IMR-90 (cell line): ENCODE measurements around the gene ZSCAN23. TPM values are rescaled to one million over a fixed set of nuclear protein-coding genes. Genes with fewer than 3 reads are reported as not detected.
A peak's percentile ranks its signal among the peaks of the same experiment; 100 is the strongest.

Experiments
- ATAC-seq: fragments of 200-7000 bp; cut with Tn5 transposase; 2 replicates; pipeline ENCODE4 v1.9.1; 2020; ENCODE audit warnings: low read depth, mild to moderate bottlenecking, moderate library complexity
- BruUV-seq: library from RNA; stranded (reverse); fragments of 400-500 nt; replicated peaks from 2 replicates; lab custom pipeline; 2021; lab: Mats Ljungman, UMichigan
- CTCF ChIA-PET: fragments of 300-600 bp; formaldehyde crosslinking; extraction: SDS; loops from one replicate; lab custom pipeline; 2021; ENCODE audit warnings: antibody characterized with exemption; lab: Yijun Ruan, JAX
- POLR2A ChIA-PET: fragments of 300-600 bp; sonication (Branson Sonifier 250); formaldehyde crosslinking; loops from one replicate; lab custom pipeline; 2022; ENCODE audit warnings: antibody characterized with exemption; ENCODE audit not compliant: unreplicated experiment; lab: Charles Lee
- DNase-seq: peaks from one replicate; pipeline ENCODE4 v3.0.0; 2013
- H2AFZ ChIP-seq: replicated peaks from 2 replicates; pipeline ENCODE3; 2013; ENCODE audit warnings: low read length, mild to moderate bottlenecking; ENCODE audit not compliant: poor library complexity
- H2AK5ac ChIP-seq: 2 replicates; pipeline ENCODE4 v1.6.1; 2013; ENCODE audit warnings: low read depth, low read length, inconsistent platforms
- H2AK9ac ChIP-seq: replicated peaks from 2 replicates; pipeline ENCODE3; 2013; ENCODE audit warnings: mild to moderate bottlenecking, low read depth, low read length, moderate library complexity; ENCODE audit not compliant: poor library complexity
- H2BK120ac ChIP-seq: 2 replicates; pipeline ENCODE4 v1.6.1; 2013; ENCODE audit warnings: low read depth, low read length, inconsistent platforms
- H2BK15ac ChIP-seq: 3 replicates; pipeline ENCODE4 v1.6.1; 2013; ENCODE audit warnings: low read depth, low read length, inconsistent platforms
- H2BK20ac ChIP-seq: 2 replicates; pipeline ENCODE4 v1.6.1; 2013; ENCODE audit warnings: low read depth, mild to moderate bottlenecking, inconsistent platforms, low read length, moderate library complexity
- H2BK5ac ChIP-seq: 2 replicates; pipeline ENCODE4 v1.6.1; 2013; ENCODE audit warnings: mild to moderate bottlenecking, low read depth, low read length, inconsistent platforms; ENCODE audit not compliant: poor library complexity, severe bottlenecking
- H3K14ac ChIP-seq: replicated peaks from 2 replicates; pipeline ENCODE4 v1.6.1; 2013; ENCODE audit warnings: low read depth, low read length, inconsistent platforms
- H3K18ac ChIP-seq: 2 replicates; pipeline ENCODE4 v1.6.1; 2013; ENCODE audit warnings: low read depth, low read length, control low read depth
- H3K23ac ChIP-seq: 2 replicates; pipeline ENCODE4 v1.6.1; 2013; ENCODE audit warnings: low read depth, low read length, inconsistent platforms
- H3K27ac ChIP-seq: 2 replicates; pipeline ENCODE4 v1.5.1; 2013; ENCODE audit warnings: mild to moderate bottlenecking, control low read depth, low read length; ENCODE audit not compliant: insufficient read depth
- H3K27me3 ChIP-seq: 2 replicates; pipeline ENCODE4 v1.6.1; 2013; ENCODE audit warnings: low read length; ENCODE audit not compliant: control insufficient read depth, insufficient read depth
- H3K36me3 ChIP-seq: 2 replicates; pipeline ENCODE4 v1.6.1; 2013; ENCODE audit warnings: low read length, mixed read lengths; ENCODE audit not compliant: control insufficient read depth, insufficient read depth
- H3K4ac ChIP-seq: 2 replicates; pipeline ENCODE4 v1.6.1; 2013; ENCODE audit warnings: low read depth, low read length, inconsistent platforms
- H3K4me1 ChIP-seq: 2 replicates; pipeline ENCODE4 v1.6.1; 2013; ENCODE audit warnings: low read length, mixed read lengths; ENCODE audit not compliant: control insufficient read depth, insufficient read depth
- H3K4me2 ChIP-seq: 2 replicates; pipeline ENCODE4 v1.6.1; 2013; ENCODE audit warnings: low read depth, mild to moderate bottlenecking, control low read depth, low read length, moderate library complexity
- H3K4me3 ChIP-seq: 2 replicates; pipeline ENCODE4 v1.5.1; 2013; ENCODE audit warnings: low read depth, mild to moderate bottlenecking, control low read depth, low read length, moderate library complexity; ENCODE audit not compliant: insufficient read depth
- H3K56ac ChIP-seq: 2 replicates; pipeline ENCODE4 v1.6.1; 2013; ENCODE audit warnings: low read length, inconsistent platforms; ENCODE audit not compliant: insufficient read depth; ENCODE audit errors: extremely low read depth
- H3K79me1 ChIP-seq, 2 experiments: 2 replicates each; pipeline ENCODE4 v1.6.1; 2013; ENCODE audit warnings: low read length in 2 of 2, inconsistent platforms in 1 of 2, low read depth in 1 of 2
- H3K9ac ChIP-seq: 2 replicates; pipeline ENCODE4 v1.6.1; 2013; ENCODE audit warnings: low read depth, low read length, control low read depth
- H3K9me1 ChIP-seq: 2 replicates; pipeline ENCODE4 v1.6.1; 2013; ENCODE audit warnings: low read length, inconsistent platforms; ENCODE audit not compliant: insufficient read depth
- H3K9me3 ChIP-seq: 2 replicates; pipeline ENCODE4 v1.6.1; 2013; ENCODE audit warnings: low read length; ENCODE audit not compliant: control insufficient read depth, insufficient read depth
- H4K20me1 ChIP-seq: 2 replicates; pipeline ENCODE4 v1.6.1; 2013; ENCODE audit warnings: low read length, inconsistent platforms; ENCODE audit not compliant: insufficient read depth
- H4K5ac ChIP-seq: 2 replicates; pipeline ENCODE4 v1.6.1; 2013; ENCODE audit warnings: mild to moderate bottlenecking, low read depth, low read length, control low read depth
- H4K8ac ChIP-seq, 2 experiments: 2 replicates each; pipeline ENCODE4 v1.6.1; 2013; ENCODE audit warnings: low read depth in 2 of 2, low read length in 2 of 2, control low read depth in 1 of 2, inconsistent platforms in 1 of 2
- H4K91ac ChIP-seq: 2 replicates; pipeline ENCODE4 v1.6.1; 2013; ENCODE audit warnings: low read depth, low read length, inconsistent platforms; ENCODE audit not compliant: insufficient read depth
- BHLHE40 ChIP-seq: fragments of 150-350 bp; IDR thresholded peaks from 2 replicates; pipeline ENCODE4 v1.6.1; 2016; ENCODE audit warnings: mild to moderate bottlenecking, low read depth, low read length
- CEBPB ChIP-seq: IDR thresholded peaks from 2 replicates; pipeline ENCODE4 v1.6.1; 2012; ENCODE audit warnings: low read depth, low read length, improper control_type of control experiment
- CHD1 ChIP-seq: IDR thresholded peaks from 2 replicates; pipeline ENCODE4 v1.6.1; 2012; ENCODE audit warnings: low read depth, low read length, improper control_type of control experiment
- FOS ChIP-seq: fragments of 150-350 bp; IDR thresholded peaks from 2 replicates; pipeline ENCODE4 v1.6.1; 2016; ENCODE audit warnings: low read depth, low read length
- MAFK ChIP-seq: IDR thresholded peaks from 2 replicates; pipeline ENCODE4 v1.6.1; 2012; ENCODE audit warnings: low read depth, low read length, improper control_type of control experiment
- MAZ ChIP-seq: IDR thresholded peaks from 2 replicates; pipeline ENCODE4 v1.6.1; 2012; ENCODE audit warnings: low read depth, mild to moderate bottlenecking, low read length, improper control_type of control experiment, moderate library complexity, borderline replicate concordance
- MXI1 ChIP-seq: IDR thresholded peaks from 2 replicates; pipeline ENCODE4 v1.6.1; 2012; ENCODE audit warnings: low read depth, mild to moderate bottlenecking, low read length, moderate library complexity, borderline replicate concordance
- NFE2L2 ChIP-seq: fragments of 150-350 bp; IDR thresholded peaks from 2 replicates; pipeline ENCODE4 v1.6.1; 2016; ENCODE audit warnings: low read depth, mild to moderate bottlenecking, low read length
- POLR2A ChIP-seq: IDR thresholded peaks from 2 replicates; pipeline ENCODE4 v1.6.1; 2012; ENCODE audit warnings: mild to moderate bottlenecking, low read depth, low read length
- RAD21 ChIP-seq: IDR thresholded peaks from 2 replicates; pipeline ENCODE4 v1.6.1; 2012; ENCODE audit warnings: low read length, improper control_type of control experiment
- RCOR1 ChIP-seq: IDR thresholded peaks from 2 replicates; pipeline ENCODE4 v1.6.1; 2012; ENCODE audit warnings: mild to moderate bottlenecking, low read length, improper control_type of control experiment; ENCODE audit not compliant: insufficient replicate concordance
- RFX5 ChIP-seq: IDR thresholded peaks from 2 replicates; pipeline ENCODE4 v1.8.0; 2012; ENCODE audit warnings: low read depth, mild to moderate bottlenecking, low read length, moderate library complexity
- SMC3 ChIP-seq: fragments of 150-350 bp; IDR thresholded peaks from 2 replicates; pipeline ENCODE4 v1.6.1; 2016; ENCODE audit warnings: low read depth, mild to moderate bottlenecking, antibody characterized with exemption, low read length, moderate library complexity
- WGBS, 2 experiments: methylation state at CpG; one replicate each; pipeline versions ENCODE4 v1.1.5 to v1.1.7; 2013; ENCODE audit warnings: missing lambda C conversion rate in 2 of 2; ENCODE audit not compliant: insufficient read length in 1 of 2; ENCODE audit errors: extremely low coverage in 2 of 2; 5-methylcytosine and 5-hydroxymethylcytosine counted together
- dilution Hi-C: fragments of 300-500 bp; cut with HindIII; formaldehyde crosslinking; loops from one replicate; pipeline ENCODE4 v1.14.3; 2018; ENCODE audit warnings: low sequenced_read_pairs; ENCODE audit not compliant: unreplicated experiment
- in situ Hi-C: fragments of 300-500 bp; cut with MboI; formaldehyde crosslinking; loops from 3 replicates; pipeline ENCODE4 v1.14.3; 2019; ENCODE audit warnings: low sequenced_read_pairs, inconsistent platforms, mixed read lengths
- intact Hi-C: fragments of 100-400 bp; cut with micrococcal nuclease; formaldehyde crosslinking; loops from 2 replicates; pipeline ENCODE4 v1.10.0; 2022
- polyA plus RNA-seq, 3 experiments: library from polyadenylated mRNA; depleted of rRNA; stranded (reverse); fragments of >200 nt; gene quantifications; 2 replicates each; pipeline ENCODE4 v1.2.3, GENCODE V29; 2012; ENCODE audit warnings: low replicate concordance in 1 of 3
- total RNA-seq: library from RNA; depleted of rRNA; stranded (reverse); fragments of >200 nt; gene quantifications from 2 replicates; pipeline ENCODE4 v1.2.3, GENCODE V29; 2012
- TF ChIP-seq, protein P1 (sequence below): fragments of 150-350 bp; IDR thresholded peaks from 2 replicates; pipeline ENCODE4 v1.6.1; 2017; ENCODE audit warnings: mild to moderate bottlenecking, antibody characterized with exemption, low read length, low read depth
- TF ChIP-seq, protein P2 (sequence below): conservative IDR thresholded peaks from 2 replicates; pipeline ENCODE4 v1.5.1; 2012; ENCODE audit warnings: mild to moderate bottlenecking, low read depth, low read length, improper control_type of control experiment
- TF ChIP-seq, protein P3 (sequence below): fragments of 150-350 bp; IDR thresholded peaks from 2 replicates; pipeline ENCODE4 v1.6.1; 2016; ENCODE audit warnings: low read depth, mild to moderate bottlenecking, low read length, moderate library complexity, borderline replicate concordance

The ZSCAN23 gene
- total and polyA plus RNA-seq, 2 of the 4 experiments (the other 2 are of a cell fraction), result 1.7 to 8.4 TPM

DNA sequence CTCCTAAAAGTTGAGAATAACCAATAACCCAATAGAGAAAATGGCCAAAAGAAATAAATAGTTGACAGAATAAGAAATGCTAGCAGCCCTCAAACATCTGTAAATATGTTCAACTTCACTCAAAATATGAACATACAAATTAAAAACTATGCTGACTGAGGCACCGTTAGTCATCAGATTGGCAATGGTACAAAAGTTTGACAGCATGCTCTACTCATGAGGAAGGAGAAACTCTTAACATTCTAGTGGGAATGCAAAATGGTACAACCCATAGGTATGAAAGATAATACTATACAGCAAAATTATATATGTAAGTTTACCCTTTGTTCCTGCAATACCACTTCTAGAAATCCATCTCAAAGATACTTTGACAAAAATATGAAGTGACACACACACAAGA, 42.1 kb downstream of the ZSCAN23 start:
- Histone ChIP-seq H2BK120ac (no peak overlapping the region), H4K91ac (no peak overlapping the region), H3K4me2 (no peak overlapping the region), H2BK5ac (no peak overlapping the region), H3K9me1 (no peaks in the 10 kb centered on the region; the same call in 1 of the 2 replicates), H2BK20ac (no peak overlapping the region), H3K23ac (no peak overlapping the region), H3K14ac (no peak overlapping the region), H3K56ac (no peak overlapping the region), H3K36me3 (peaks cover 13% of the 10 kb centered on the region), H2AK5ac (no peak overlapping the region), H3K79me1 (peaks cover 12 to 30% of the 10 kb centered on the region in 2 experiments), H2AFZ (no peak overlapping the region), H4K5ac (no peak overlapping the region), H3K4ac (no peak overlapping the region), H3K4me1 (peaks cover 6% of the 10 kb centered on the region; the same call in 1 of the 2 replicates), H3K9ac (no peak overlapping the region), H3K27ac (no peak overlapping the region), H4K20me1 (no peaks in the 10 kb centered on the region; the same call in 1 of the 2 replicates), H2AK9ac (no peak overlapping the region), H2BK15ac (no peak overlapping the region), H3K9me3 (no peaks in the 10 kb centered on the region), H3K4me3 (no peak overlapping the region), H3K27me3 (no peaks in the 10 kb centered on the region), H3K18ac (no peak overlapping the region), H4K8ac (no peak overlapping the region)
- intact Hi-C loops, result loop anchor here (10.0 kb wide), 1 partner anchor 184 kb away; a partner anchor contains a TSS
- peak; percentile 42 for DNase-seq
- ChIA-PET CTCF (no interaction called here), POLR2A (no interaction called here)
- in situ Hi-C loops, result no loop called here
- dilution Hi-C loops, result no loop called here
- no TSS peak for BruUV-seq
- WGBS, 2 experiments, result no CpG with 5 or more reads among the region's 1 CpG
- no peak for ATAC-seq
- no peak for TF ChIP-seq NFE2L2
- TF ChIP-seq MXI1, result no peak
- no peak for TF ChIP-seq BHLHE40
- TF ChIP-seq MAZ, result no peak
- no peak for TF ChIP-seq RAD21
- TF ChIP-seq RFX5, result no peak
- no peak for TF ChIP-seq SMC3
- no peak for TF ChIP-seq CEBPB
- TF ChIP-seq, protein P1, sequence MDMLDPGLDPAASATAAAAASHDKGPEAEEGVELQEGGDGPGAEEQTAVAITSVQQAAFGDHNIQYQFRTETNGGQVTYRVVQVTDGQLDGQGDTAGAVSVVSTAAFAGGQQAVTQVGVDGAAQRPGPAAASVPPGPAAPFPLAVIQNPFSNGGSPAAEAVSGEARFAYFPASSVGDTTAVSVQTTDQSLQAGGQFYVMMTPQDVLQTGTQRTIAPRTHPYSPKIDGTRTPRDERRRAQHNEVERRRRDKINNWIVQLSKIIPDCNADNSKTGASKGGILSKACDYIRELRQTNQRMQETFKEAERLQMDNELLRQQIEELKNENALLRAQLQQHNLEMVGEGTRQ, result no peak
- TF ChIP-seq, protein P2, sequence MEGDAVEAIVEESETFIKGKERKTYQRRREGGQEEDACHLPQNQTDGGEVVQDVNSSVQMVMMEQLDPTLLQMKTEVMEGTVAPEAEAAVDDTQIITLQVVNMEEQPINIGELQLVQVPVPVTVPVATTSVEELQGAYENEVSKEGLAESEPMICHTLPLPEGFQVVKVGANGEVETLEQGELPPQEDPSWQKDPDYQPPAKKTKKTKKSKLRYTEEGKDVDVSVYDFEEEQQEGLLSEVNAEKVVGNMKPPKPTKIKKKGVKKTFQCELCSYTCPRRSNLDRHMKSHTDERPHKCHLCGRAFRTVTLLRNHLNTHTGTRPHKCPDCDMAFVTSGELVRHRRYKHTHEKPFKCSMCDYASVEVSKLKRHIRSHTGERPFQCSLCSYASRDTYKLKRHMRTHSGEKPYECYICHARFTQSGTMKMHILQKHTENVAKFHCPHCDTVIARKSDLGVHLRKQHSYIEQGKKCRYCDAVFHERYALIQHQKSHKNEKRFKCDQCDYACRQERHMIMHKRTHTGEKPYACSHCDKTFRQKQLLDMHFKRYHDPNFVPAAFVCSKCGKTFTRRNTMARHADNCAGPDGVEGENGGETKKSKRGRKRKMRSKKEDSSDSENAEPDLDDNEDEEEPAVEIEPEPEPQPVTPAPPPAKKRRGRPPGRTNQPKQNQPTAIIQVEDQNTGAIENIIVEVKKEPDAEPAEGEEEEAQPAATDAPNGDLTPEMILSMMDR, result no peak
- no peak for TF ChIP-seq CHD1
- no peak for TF ChIP-seq FOS
- TF ChIP-seq, protein P3, sequence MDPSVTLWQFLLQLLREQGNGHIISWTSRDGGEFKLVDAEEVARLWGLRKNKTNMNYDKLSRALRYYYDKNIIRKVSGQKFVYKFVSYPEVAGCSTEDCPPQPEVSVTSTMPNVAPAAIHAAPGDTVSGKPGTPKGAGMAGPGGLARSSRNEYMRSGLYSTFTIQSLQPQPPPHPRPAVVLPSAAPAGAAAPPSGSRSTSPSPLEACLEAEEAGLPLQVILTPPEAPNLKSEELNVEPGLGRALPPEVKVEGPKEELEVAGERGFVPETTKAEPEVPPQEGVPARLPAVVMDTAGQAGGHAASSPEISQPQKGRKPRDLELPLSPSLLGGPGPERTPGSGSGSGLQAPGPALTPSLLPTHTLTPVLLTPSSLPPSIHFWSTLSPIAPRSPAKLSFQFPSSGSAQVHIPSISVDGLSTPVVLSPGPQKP, result no peak
- TF ChIP-seq RCOR1, result no peak
- TF ChIP-seq POLR2A, result no peak
- no peak for TF ChIP-seq MAFK
